Stimulated activated CD4-positive, alpha-beta T cell treated with anti-CD3 and anti-CD28 coated beads, Interleukin-12 subunit alpha, Interleukin-12 subunit beta, amount 100 ng/mL, for 24 hours (primary cell): ENCODE results near the gene UQCR10.

Experiments
- DNase-seq, 2 experiments: peaks; one replicate each; pipeline ENCODE4 v3.0.0-alpha.2; 2020; ENCODE audit warnings: low read depth in 2 of 2

UQCR10 gene

GRCh38 chr22:29798318-29798717 lies 31.1 kb downstream of the UQCR10 start:
- no peak for DNase-seq

GRCh38 chr22:29798801-29799200 lies 31.6 kb downstream of the UQCR10 start:
- no peak for DNase-seq

- DNase-seq, result no peak
Measured at GRCh38 chr22:29799217-29799680, 32.1 kb downstream of the UQCR10 start.

GRCh38 chr22:29801153-29801552 lies 34.0 kb downstream of the UQCR10 start:
- no peak for DNase-seq

GRCh38 chr22:29801796-29802195 lies 34.6 kb downstream of the UQCR10 start:
- no peak for DNase-seq

- no peak for DNase-seq
Measured at GRCh38 chr22:29803190-29803589, 36.0 kb downstream of the UQCR10 start.

- no peak for DNase-seq
Measured at GRCh38 chr22:29804985-29805384, 37.8 kb downstream of the UQCR10 start.

- DNase-seq, result no peak
Measured at GRCh38 chr22:29806196-29806595, 39.0 kb downstream of the UQCR10 start.

GRCh38 chr22:29810216-29810615 lies 43.0 kb downstream of the UQCR10 start:
- no peak for DNase-seq

- DNase-seq, result no peak
Measured at GRCh38 chr22:29811377-29811776, 44.2 kb downstream of the UQCR10 start.

GRCh38 chr22:29813126-29813525 lies 46.0 kb downstream of the UQCR10 start:
- DNase-seq, result no peak

GRCh38 chr22:29813563-29813962 lies 46.4 kb downstream of the UQCR10 start:
- DNase-seq, result no peak

GRCh38 chr22:29814003-29814402 lies 46.8 kb downstream of the UQCR10 start:
- DNase-seq, result no peak

- DNase-seq, result no peak
Measured at GRCh38 chr22:29815580-29815979, 48.4 kb downstream of the UQCR10 start.

GRCh38 chr22:29816128-29816527 lies 49.0 kb downstream of the UQCR10 start:
- DNase-seq, result no peak

GRCh38 chr22:29816539-29816938 lies 49.4 kb downstream of the UQCR10 start:
- no peak for DNase-seq

GRCh38 chr22:29816980-29817379 lies 49.8 kb downstream of the UQCR10 start:
- no peak for DNase-seq

GRCh38 chr22:29817724-29818123 lies 50.6 kb downstream of the UQCR10 start:
- no peak for DNase-seq

GRCh38 chr22:29819501-29819900 lies 52.3 kb downstream of the UQCR10 start:
- DNase-seq, result no peak
